Keratinocyte (primary cell): ENCODE measurements around the gene ISX.

Source experiments
- EZH2 ChIP-seq: IDR thresholded peaks from one replicate; pipeline ENCODE4 v1.6.1; 2012; ENCODE audit warnings: inconsistent platforms, mild to moderate bottlenecking, low read length, moderate library complexity
- TF ChIP-seq, protein P1 (sequence below), 3 experiments: IDR thresholded peaks in 1 of 3; conservative IDR thresholded peaks in 1 of 3; optimal IDR thresholded peaks in 1 of 3; 2 replicates in 2 of 3; 3 replicates in 1 of 3; pipeline versions ENCODE3 to v1.5.1; 2011; ENCODE audit warnings: low read length in 3 of 3, mild to moderate bottlenecking in 3 of 3, moderate library complexity in 2 of 3, control low read depth in 1 of 3, inconsistent platforms in 1 of 3; ENCODE audit not compliant: insufficient read depth in 2 of 3; ENCODE audit errors: extremely low read depth in 1 of 3

DNA sequence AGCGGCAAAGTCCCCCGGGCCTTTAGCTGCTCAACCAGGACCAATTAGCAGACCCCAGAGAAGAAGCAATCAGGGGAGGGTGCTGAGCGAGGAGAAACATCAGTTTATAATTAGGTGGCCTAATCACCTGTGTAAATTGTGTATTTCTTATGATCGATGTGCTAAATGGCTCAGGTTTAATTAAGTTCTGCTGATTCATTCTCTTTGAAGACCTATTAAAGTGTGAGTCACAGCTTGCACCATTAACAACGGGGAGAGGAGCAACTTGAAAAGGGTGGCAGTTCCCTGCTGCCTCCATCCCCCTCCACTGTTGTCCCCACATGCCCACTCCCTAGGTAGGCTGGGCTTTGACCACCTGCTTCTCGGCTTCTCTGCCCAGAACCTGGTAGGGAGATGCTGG is 10.7 kb downstream of the ISX start:
- TF ChIP-seq, protein P1, sequence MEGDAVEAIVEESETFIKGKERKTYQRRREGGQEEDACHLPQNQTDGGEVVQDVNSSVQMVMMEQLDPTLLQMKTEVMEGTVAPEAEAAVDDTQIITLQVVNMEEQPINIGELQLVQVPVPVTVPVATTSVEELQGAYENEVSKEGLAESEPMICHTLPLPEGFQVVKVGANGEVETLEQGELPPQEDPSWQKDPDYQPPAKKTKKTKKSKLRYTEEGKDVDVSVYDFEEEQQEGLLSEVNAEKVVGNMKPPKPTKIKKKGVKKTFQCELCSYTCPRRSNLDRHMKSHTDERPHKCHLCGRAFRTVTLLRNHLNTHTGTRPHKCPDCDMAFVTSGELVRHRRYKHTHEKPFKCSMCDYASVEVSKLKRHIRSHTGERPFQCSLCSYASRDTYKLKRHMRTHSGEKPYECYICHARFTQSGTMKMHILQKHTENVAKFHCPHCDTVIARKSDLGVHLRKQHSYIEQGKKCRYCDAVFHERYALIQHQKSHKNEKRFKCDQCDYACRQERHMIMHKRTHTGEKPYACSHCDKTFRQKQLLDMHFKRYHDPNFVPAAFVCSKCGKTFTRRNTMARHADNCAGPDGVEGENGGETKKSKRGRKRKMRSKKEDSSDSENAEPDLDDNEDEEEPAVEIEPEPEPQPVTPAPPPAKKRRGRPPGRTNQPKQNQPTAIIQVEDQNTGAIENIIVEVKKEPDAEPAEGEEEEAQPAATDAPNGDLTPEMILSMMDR (optimal IDR thresholded peaks at IDR 0.05 in 1 of 3, IDR thresholded peaks at IDR 0.05 in 1 of 3, conservative IDR thresholded peaks at IDR 0.05 in 1 of 3; ENCODE audit: extremely low read depth in 1 of 3, insufficient read depth in 2 of 3, low read length in 3 of 3), result no peak
- no peak for TF ChIP-seq EZH2
